Sigmoid colon (tissue), 7 donors: Measurements from ENCODE around the gene TMPO. TPM values are rescaled to one million over a fixed set of nuclear protein-coding genes. Genes with fewer than 3 reads are reported as not detected.
"Not testable (repeated sequence)": the region's sequence is repeated elsewhere in the genome, so short reads cannot be mapped to it uniquely, and the experiment has no call there.

Experiments
- DNase-seq: peaks from one replicate; pipeline ENCODE4 v3.0.0-alpha.2; 2019
- H3K27ac ChIP-seq, 4 donors: fragments of 200-600 bp; sonication (generic); one replicate each; pipeline ENCODE4 v1.5.1; 2016 to 2019; ENCODE audit warnings: mild to moderate bottlenecking in 1 of 4
- H3K27me3 ChIP-seq, 3 donors: fragments of 200-600 bp; sonication (generic); one replicate each; pipeline ENCODE4 v1.5.1; 2019; ENCODE audit warnings: mild to moderate bottlenecking in 1 of 3
- H3K36me3 ChIP-seq, 4 donors: fragments of 200-600 bp; sonication (generic); one replicate each; pipeline ENCODE4 v1.5.1; 2016 to 2019
- H3K4me1 ChIP-seq, 4 donors: fragments of 200-600 bp; sonication (generic); one replicate each; pipeline ENCODE4 v1.5.1; 2017 to 2019
- H3K4me3 ChIP-seq, 4 donors: fragments of 200-600 bp; sonication (generic); one replicate each; pipeline ENCODE4 v1.5.1; 2017 to 2019; ENCODE audit warnings: mild to moderate bottlenecking in 2 of 4, moderate library complexity in 1 of 4
- H3K9me3 ChIP-seq, 4 donors: fragments of 200-600 bp in 3 of 4; sonication (generic) in 3 of 4; one replicate each; pipeline versions ENCODE4 v1.5.1 to v1.6.1; 2013 to 2019
- EP300 ChIP-seq, 4 donors: sonication (generic); formaldehyde crosslinking; IDR thresholded peaks; one replicate each; pipeline ENCODE4 v1.6.1; 2017; ENCODE audit warnings: antibody characterized with exemption in 4 of 4
- POLR2A ChIP-seq, 2 donors: fragments of 450-650 bp; IDR thresholded peaks; one replicate each; pipeline ENCODE4 v1.6.1; 2016; ENCODE audit warnings: antibody characterized with exemption in 2 of 2, mild to moderate bottlenecking in 2 of 2, moderate library complexity in 2 of 2
- POLR2AphosphoS5 ChIP-seq, 4 donors: sonication (generic); formaldehyde crosslinking; IDR thresholded peaks; one replicate each; pipeline ENCODE4 v1.6.1; 2017; ENCODE audit warnings: antibody characterized with exemption in 4 of 4
- whole genome bisulfite sequencing, 2 donors: extraction: QIAGEN DNeasy Blood & Tissue Kit; methylation state at CpG; one replicate each; pipeline ENCODE4 v1.1.7; 2013; 5-methylcytosine and 5-hydroxymethylcytosine counted together
- intact Hi-C: fragments of 100-400 bp; cut with DNase I; formaldehyde crosslinking; loops from one replicate; pipeline ENCODE4 v1.15.1; 2023
- polyA plus RNA-seq, 3 donors: library from polyadenylated mRNA; stranded (reverse); fragments of 200-250 nt; gene quantifications; one replicate each; pipeline ENCODE4 v1.2.3, GENCODE V29; 2013
- total RNA-seq, 4 donors: library from RNA; depleted of rRNA; stranded (reverse); fragments of >200 nt; gene quantifications; one replicate each; pipeline ENCODE4 v1.1.0, GENCODE V29; 2016
- TF ChIP-seq, protein P1 (sequence below), 4 experiments: fragments of 450-650 bp in 3 of 4; fragments of 200-600 bp in 1 of 4; IDR thresholded peaks; one replicate each; pipeline ENCODE4 v1.5.1; 2016 to 2019; ENCODE audit warnings: antibody characterized with exemption in 4 of 4, mild to moderate bottlenecking in 3 of 4, moderate library complexity in 2 of 4
- donor health status: healthy with polysubstance abuse.
- donor health status: Bipolar disorder and iron deficiency.
- donor health status: healthy.

TMPO gene
- total and polyA plus RNA-seq, 7 donors: 22.8 to 56.5 (median 47.4) TPM

- H3K36me3 ChIP-seq: no peaks in the 10 kb centered on the region
- TF ChIP-seq EP300 (IDR thresholded peaks at IDR 0.05) (no peak), POLR2AphosphoS5 (IDR thresholded peaks at IDR 0.05) (peak; percentile 72 to 81 (median 75)), POLR2A (IDR thresholded peaks at IDR 0.05) (peak in 1 of 2 donors; percentile 41)
- TF ChIP-seq, protein P1, sequence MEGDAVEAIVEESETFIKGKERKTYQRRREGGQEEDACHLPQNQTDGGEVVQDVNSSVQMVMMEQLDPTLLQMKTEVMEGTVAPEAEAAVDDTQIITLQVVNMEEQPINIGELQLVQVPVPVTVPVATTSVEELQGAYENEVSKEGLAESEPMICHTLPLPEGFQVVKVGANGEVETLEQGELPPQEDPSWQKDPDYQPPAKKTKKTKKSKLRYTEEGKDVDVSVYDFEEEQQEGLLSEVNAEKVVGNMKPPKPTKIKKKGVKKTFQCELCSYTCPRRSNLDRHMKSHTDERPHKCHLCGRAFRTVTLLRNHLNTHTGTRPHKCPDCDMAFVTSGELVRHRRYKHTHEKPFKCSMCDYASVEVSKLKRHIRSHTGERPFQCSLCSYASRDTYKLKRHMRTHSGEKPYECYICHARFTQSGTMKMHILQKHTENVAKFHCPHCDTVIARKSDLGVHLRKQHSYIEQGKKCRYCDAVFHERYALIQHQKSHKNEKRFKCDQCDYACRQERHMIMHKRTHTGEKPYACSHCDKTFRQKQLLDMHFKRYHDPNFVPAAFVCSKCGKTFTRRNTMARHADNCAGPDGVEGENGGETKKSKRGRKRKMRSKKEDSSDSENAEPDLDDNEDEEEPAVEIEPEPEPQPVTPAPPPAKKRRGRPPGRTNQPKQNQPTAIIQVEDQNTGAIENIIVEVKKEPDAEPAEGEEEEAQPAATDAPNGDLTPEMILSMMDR (IDR thresholded peaks at IDR 0.05): no peak
- peak; percentile 97 for DNase-seq
- peaks cover 0 to 10% (median 4%) of the 10 kb centered on the region in 4 donors for H3K4me1 ChIP-seq
- peak overlapping the region; percentile 53 to 66 (median 59) for H3K4me3 ChIP-seq
- intact Hi-C loops: loop anchor here (1.0 to 5.0 kb wide), 3 partner anchors 11 to 144 kb away; partner anchors contain the start of genes APAF1 and SLC25A3
- H3K27ac ChIP-seq: peak overlapping the region; percentile 91 to 97 (median 94)
- H3K9me3 ChIP-seq: no peaks in the 10 kb centered on the region
- WGBS, 2 donors: 0% methylated on average over 43 of the region's 43 CpGs
- H3K27me3 ChIP-seq: no peaks in the 10 kb centered on the region
Measured at GRCh38 chr12:98503592-98504367, 11.6 kb upstream of the TMPO start.

- Histone ChIP-seq H3K4me1 (peaks cover 0 to 10% (median 4%) of the 10 kb centered on the region in 4 donors), H3K4me3 (peak overlapping the region; percentile 53 to 66 (median 59)), H3K9me3 (no peaks in the 10 kb centered on the region), H3K27ac (peak overlapping the region; percentile 91 to 97 (median 94)), H3K27me3 (no peaks in the 10 kb centered on the region), H3K36me3 (no peaks in the 10 kb centered on the region)
- intact Hi-C loops: loop anchor here (1.0 to 5.0 kb wide), 3 partner anchors 10 to 143 kb away; partner anchors contain the start of genes APAF1 and SLC25A3
- DNase-seq: no peak
- 20 to 24% methylated on average over 3 of the region's 3 CpGs for WGBS, 2 donors
- TF ChIP-seq, protein P1 (IDR thresholded peaks at IDR 0.05): no peak
Measured at GRCh38 chr12:98504368-98504617, 11.1 kb upstream of the TMPO start.

GRCh38 chr12:98509063-98509462, 6.3 kb upstream of the TMPO start:
- no peaks in the 10 kb centered on the region for H3K27me3 ChIP-seq
- no peak overlapping the region for H3K4me3 ChIP-seq
- no peak for DNase-seq
- no peaks in the 10 kb centered on the region for H3K9me3 ChIP-seq
- 68 to 86% methylated on average over 2 of the region's 2 CpGs for WGBS, 2 donors
- H3K36me3 ChIP-seq: no peaks in the 10 kb centered on the region
- no peak overlapping the region for H3K27ac ChIP-seq
- peaks cover 0 to 21% (median 9%) of the 10 kb centered on the region in 4 donors for H3K4me1 ChIP-seq
- intact Hi-C loops: no loop called here
- TF ChIP-seq POLR2AphosphoS5 (IDR thresholded peaks at IDR 0.05) (no peak), EP300 (IDR thresholded peaks at IDR 0.05) (no peak), POLR2A (IDR thresholded peaks at IDR 0.05) (no peak)
- TF ChIP-seq, protein P1 (IDR thresholded peaks at IDR 0.05): no peak

GRCh38 chr12:98511806-98512205, 3.6 kb upstream of the TMPO start:
- H3K27me3 ChIP-seq, H3K4me3 ChIP-seq, DNase-seq, intact Hi-C loops, H3K36me3 ChIP-seq, H3K9me3 ChIP-seq, H3K27ac ChIP-seq: not testable (repeated sequence)
- peaks cover 0 to 20% (median 15%) of the 10 kb centered on the region in 4 donors for H3K4me1 ChIP-seq
- 92% methylated on average over 5 of the region's 5 CpGs for WGBS, 2 donors

DNA sequence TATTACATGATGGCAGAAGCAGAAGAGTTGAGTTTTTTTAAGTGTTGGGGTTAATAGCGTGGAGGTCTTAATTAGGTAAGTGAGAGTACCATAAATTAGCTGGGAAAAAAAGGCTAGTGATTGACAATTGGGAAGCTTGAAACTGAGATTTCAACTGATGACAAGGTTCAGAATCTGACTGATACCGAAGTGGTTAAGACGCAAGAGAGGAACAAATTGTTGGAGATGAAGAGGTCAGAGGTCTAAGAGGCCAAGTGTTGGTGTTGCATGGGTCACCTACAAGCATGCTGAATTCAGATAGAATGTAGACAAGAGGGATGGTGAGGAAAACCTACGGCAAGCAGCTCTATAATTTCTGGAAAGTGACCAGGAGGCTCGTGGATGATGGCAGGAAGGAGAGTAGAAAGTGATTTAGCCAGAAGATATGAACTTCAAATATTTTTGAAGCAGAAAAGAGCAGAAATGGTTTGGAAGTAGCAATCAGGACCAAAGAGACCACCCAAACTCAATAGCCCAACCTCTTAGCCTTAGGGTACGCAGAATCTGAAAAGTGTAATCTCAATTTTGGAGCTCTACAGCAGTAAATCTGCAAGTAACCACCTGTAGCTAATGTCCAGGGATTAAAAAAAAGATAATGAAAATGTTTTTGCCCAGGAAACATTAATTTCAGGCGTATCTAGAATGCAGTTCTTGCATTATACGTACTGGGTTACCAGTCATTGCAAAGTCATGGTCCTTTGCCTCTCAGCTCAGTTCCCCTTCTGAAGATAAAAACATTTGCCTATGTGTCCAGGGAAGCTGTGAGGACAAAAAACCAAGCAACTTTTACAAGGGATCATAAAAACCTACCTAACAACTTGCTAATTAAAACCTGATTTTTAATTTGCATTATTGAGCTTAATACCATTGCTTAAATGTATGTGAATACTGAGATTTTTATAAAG, 1.7 kb upstream of the TMPO start:
- no peaks in the 10 kb centered on the region for H3K9me3 ChIP-seq
- H3K27ac ChIP-seq: peak overlapping the region; percentile 92 to 97 (median 95)
- WGBS, 2 donors: 68 to 80% methylated on average over 8 of the region's 8 CpGs
- H3K27me3 ChIP-seq: no peaks in the 10 kb centered on the region
- peaks cover 0 to 32% (median 26%) of the 10 kb centered on the region in 4 donors for H3K4me1 ChIP-seq
- TF ChIP-seq, protein P1 (IDR thresholded peaks at IDR 0.05): no peak
- no peak for TF ChIP-seq POLR2AphosphoS5 (IDR thresholded peaks at IDR 0.05)
- TF ChIP-seq POLR2A (IDR thresholded peaks at IDR 0.05): no peak
- no peak for TF ChIP-seq EP300 (IDR thresholded peaks at IDR 0.05)
- intact Hi-C loops: loop anchor here (1.0 to 2.0 kb wide), 2 partner anchors 9 to 89 kb away; no protein-coding TSS in a partner anchor
- DNase-seq: no peak
- peak overlapping the region in 1 of 4 donors; percentile 99 for H3K4me3 ChIP-seq
- no peaks in the 10 kb centered on the region for H3K36me3 ChIP-seq
